HepG2 (cell line): ENCODE results near the gene ASTN2. TPM values are rescaled to one million over a fixed set of nuclear protein-coding genes. Genes with fewer than 3 reads are reported as not detected.

Experiments
- ARID4A ChIP-seq: sonication (generic); formaldehyde crosslinking; IDR thresholded peaks from 2 replicates; pipeline ENCODE4 v1.5.0; 2020; ENCODE audit warnings: mild to moderate bottlenecking, missing genetic modification reagents, borderline replicate concordance
- BCL6 ChIP-seq: IDR thresholded peaks from 2 replicates; pipeline ENCODE4 v1.6.1; 2016; ENCODE audit warnings: missing genetic modification reagents, missing compliant biosample characterization
- DDIT3 ChIP-seq: sonication (generic); formaldehyde crosslinking; IDR thresholded peaks from 2 replicates; pipeline ENCODE4 v1.4.0; 2020; ENCODE audit warnings: mild to moderate bottlenecking, missing genetic modification reagents
- HNF1A ChIP-seq, 2 experiments: sonication (generic) in 1 of 2; formaldehyde crosslinking in 1 of 2; IDR thresholded peaks; 2 replicates each; pipeline versions ENCODE4 v1.4.0 to v1.6.1; 2016 to 2020; ENCODE audit warnings: borderline replicate concordance in 1 of 2, low read depth in 1 of 2, mild to moderate bottlenecking in 1 of 2, missing genetic modification reagents in 1 of 2
- MED13 ChIP-seq: sonication (generic); formaldehyde crosslinking; IDR thresholded peaks from 2 replicates; pipeline ENCODE4 v1.5.0; 2020; ENCODE audit warnings: missing genetic modification reagents
- PHF21A ChIP-seq: sonication (generic); formaldehyde crosslinking; IDR thresholded peaks from 2 replicates; pipeline ENCODE4 v1.5.0; 2020; ENCODE audit warnings: mild to moderate bottlenecking, missing genetic modification reagents
- RERE ChIP-seq: IDR thresholded peaks from 2 replicates; pipeline ENCODE4 v1.6.1; 2016; ENCODE audit warnings: low read depth, missing genetic modification reagents, missing compliant biosample characterization
- SALL1 ChIP-seq: sonication (generic); formaldehyde crosslinking; IDR thresholded peaks from 2 replicates; pipeline ENCODE4 v1.8.0; 2022; ENCODE audit warnings: mild to moderate bottlenecking, missing genetic modification reagents
- SALL2 ChIP-seq: sonication (generic); formaldehyde crosslinking; IDR thresholded peaks from 2 replicates; pipeline ENCODE4 v1.8.1; 2023; ENCODE audit warnings: mild to moderate bottlenecking, missing genetic modification reagents, inconsistent platforms
- TMF1 ChIP-seq: sonication (generic); formaldehyde crosslinking; IDR thresholded peaks from 2 replicates; pipeline ENCODE4 v1.8.1; 2022; ENCODE audit warnings: low read depth, missing genetic modification reagents
- ZNF235 ChIP-seq: sonication (generic); formaldehyde crosslinking; IDR thresholded peaks from 2 replicates; pipeline ENCODE4 v1.8.1; 2023; ENCODE audit warnings: mild to moderate bottlenecking, missing genetic modification reagents, borderline replicate concordance
- ZNF264 ChIP-seq: sonication (generic); formaldehyde crosslinking; IDR thresholded peaks from 2 replicates; pipeline ENCODE4 v1.4.0; 2020; ENCODE audit warnings: missing genetic modification reagents
- ZNF614 ChIP-seq: IDR thresholded peaks from 2 replicates; pipeline ENCODE4 v1.6.1; 2018; ENCODE audit warnings: missing biosample characterization, missing genetic modification reagents, inconsistent platforms, borderline replicate concordance
- ZNF83 ChIP-seq: sonication (generic); formaldehyde crosslinking; IDR thresholded peaks from 2 replicates; pipeline ENCODE4 v1.4.0; 2020; ENCODE audit warnings: missing genetic modification reagents, mild to moderate bottlenecking, borderline replicate concordance
- polyA plus RNA-seq, 8 experiments: library from polyadenylated mRNA; depleted of rRNA in 3 of 8; stranded (reverse) in 7 of 8; unstranded in 1 of 8; fragments of >200 nt; fragmentation: Illumina TruSeq in 4 of 8; extraction: Trizol in 4 of 8; gene quantifications; 2 replicates each; pipeline versions ENCODE4 v1.2.1 to v1.2.3, GENCODE V29; 2011 to 2016; ENCODE audit warnings: low read depth in 4 of 8, missing spikeins in 1 of 8, mixed read lengths in 1 of 8; ENCODE audit not compliant: insufficient read depth in 1 of 8
- total RNA-seq, 5 experiments: library from RNA; depleted of rRNA; stranded (reverse); fragments of >200 nt; fragmentation: Illumina TruSeq; extraction: Trizol; gene quantifications; 2 replicates each; pipeline ENCODE4 v1.2.3, GENCODE V29; 2016; ENCODE audit warnings: low read depth in 1 of 5

The ASTN2 gene
- total and polyA plus RNA-seq, 2 of the 13 experiments (the other 11 are each of a cell fraction or from before 2014, with no cell fraction given), result 5.2 to 13.5 TPM

GRCh38 chr9:116574027-116574679 lies 840.7 kb downstream of the ASTN2 start (continued):
- TF ChIP-seq ARID4A (CRISPR knock-in tag) (no peak; the same call in 1 of the 2 replicates), ZNF83 (CRISPR knock-in tag) (no peak), ZNF235 (no peak), PHF21A (peak; percentile 41; the same call in 1 of the 2 replicates), DDIT3 (no peak), SALL2 (CRISPR knock-in tag) (no peak), SALL1 (CRISPR knock-in tag) (peak; percentile 65; the same call in 1 of the 2 replicates), MED13 (CRISPR knock-in tag) (0 out of 2 replicates have a peak, but pooled peaks have one; percentile 34), RERE (CRISPR knock-in tag) (peak; percentile 85; the same call in 1 of the 2 replicates), ZNF614 (CRISPR knock-in tag) (no peak), TMF1 (no peak), BCL6 (CRISPR knock-in tag) (peak; percentile 69), ZNF264 (peak; percentile 63; the same call in 1 of the 2 replicates), HNF1A (IDR thresholded peaks at IDR 0.05; ENCODE audit: low read depth) (peak; percentile 35; the same call in 1 of the 2 replicates), HNF1A (CRISPR knock-in tag; IDR thresholded peaks at IDR 0.05; ENCODE audit: borderline replicate concordance) (peak; percentile 17; the same call in 1 of the 2 replicates)
